HG02840 (cell line): ENCODE data around the gene MPV17L.
"Not testable (repeated sequence)": the region's sequence is repeated elsewhere in the genome, so short reads cannot be mapped to it uniquely, and the experiment has no call there.

ENCODE experiments used
- ATAC-seq: cut with Tn5 transposase; IDR thresholded peaks from one replicate; pipeline ENCODE4 v1.9.1; 2021; ENCODE audit warnings: mild to moderate bottlenecking, moderate library complexity, moderate number of reproducible peaks; ENCODE audit not compliant: unreplicated experiment, low FRiP score

MPV17L gene

GRCh38 chr16:15407756-15408155, 12.2 kb downstream of the MPV17L start:
- ATAC-seq: not testable (repeated sequence)

GRCh38 chr16:15409476-15409875, 13.9 kb downstream of the MPV17L start:
- not testable (repeated sequence) for ATAC-seq

- no peak for ATAC-seq
These were observed 20.0 kb downstream of the MPV17L start for GRCh38 chr16:15415511-15415985.

DNA sequence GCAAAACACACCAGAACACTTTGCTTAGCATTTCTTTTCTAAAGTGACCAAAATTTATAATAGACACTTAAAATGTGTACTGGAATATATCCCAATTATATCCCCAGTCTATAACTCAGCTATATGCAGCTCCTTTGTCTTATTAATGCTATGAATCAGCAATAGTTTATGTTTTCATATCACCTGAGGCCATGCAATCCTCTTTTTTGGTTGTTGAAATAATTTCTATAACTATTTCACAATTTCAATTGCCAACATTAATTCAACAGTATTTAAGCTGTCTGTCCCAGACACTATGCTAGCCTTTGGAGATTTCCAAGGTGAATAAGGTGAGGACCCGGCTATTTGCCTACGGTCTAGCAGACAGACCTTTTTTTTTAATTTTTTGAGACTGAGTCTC, 21.6 kb downstream of the MPV17L start:
- no peak for ATAC-seq

DNA sequence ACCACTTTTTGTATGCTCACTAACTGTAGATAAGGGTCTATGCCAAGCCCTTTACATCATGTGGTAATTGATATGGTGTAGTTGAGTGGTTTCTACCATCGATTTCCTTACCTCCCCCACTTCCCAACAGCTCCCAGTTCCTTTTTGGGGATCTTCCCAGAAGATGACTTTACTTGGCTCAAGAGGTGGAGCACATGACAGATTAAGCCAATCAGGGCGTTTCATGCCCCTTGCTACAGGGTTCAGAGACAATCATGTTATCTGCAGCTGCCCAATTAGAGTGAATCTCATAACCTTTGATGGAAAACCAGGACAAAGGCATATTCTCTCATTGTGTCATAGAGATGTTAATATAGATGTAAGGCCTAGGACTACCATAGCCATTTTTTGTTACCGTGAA, 22.7 kb downstream of the MPV17L start:
- ATAC-seq: no peak

- not testable (repeated sequence) for ATAC-seq
These were observed 26.1 kb downstream of the MPV17L start for GRCh38 chr16:15421696-15422095.

GRCh38 chr16:15422222-15422621, 26.7 kb downstream of the MPV17L start:
- no peak for ATAC-seq

DNA sequence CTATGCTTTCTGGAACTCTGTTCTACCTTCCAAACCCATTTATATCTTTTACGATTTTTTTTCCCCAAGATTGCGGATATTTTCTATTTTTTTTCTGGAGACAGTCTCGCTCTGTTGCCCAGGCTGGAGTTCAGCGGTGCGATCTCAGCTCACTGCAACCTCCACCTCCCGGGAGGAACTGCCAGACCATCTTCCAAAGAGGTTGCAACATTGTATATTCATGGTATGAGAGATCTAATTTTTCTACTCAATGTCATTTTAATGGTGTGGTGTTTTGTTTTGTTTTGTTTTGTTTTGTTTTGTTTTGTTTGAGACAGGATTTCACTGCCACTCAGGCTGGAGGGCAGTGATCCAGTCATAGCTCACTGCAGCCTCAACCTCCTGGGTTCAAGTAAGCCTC, 30.3 kb downstream of the MPV17L start:
- ATAC-seq: no peak

- no peak for ATAC-seq
These were observed 31.2 kb downstream of the MPV17L start for GRCh38 chr16:15426796-15427195.

GRCh38 chr16:15427648-15428239, 32.2 kb downstream of the MPV17L start:
- ATAC-seq: no peak

- ATAC-seq: not testable (repeated sequence)
These were observed 35.3 kb downstream of the MPV17L start for GRCh38 chr16:15430884-15431283.

- no peak for ATAC-seq
These were observed 38.5 kb downstream of the MPV17L start for GRCh38 chr16:15434079-15434424.

DNA sequence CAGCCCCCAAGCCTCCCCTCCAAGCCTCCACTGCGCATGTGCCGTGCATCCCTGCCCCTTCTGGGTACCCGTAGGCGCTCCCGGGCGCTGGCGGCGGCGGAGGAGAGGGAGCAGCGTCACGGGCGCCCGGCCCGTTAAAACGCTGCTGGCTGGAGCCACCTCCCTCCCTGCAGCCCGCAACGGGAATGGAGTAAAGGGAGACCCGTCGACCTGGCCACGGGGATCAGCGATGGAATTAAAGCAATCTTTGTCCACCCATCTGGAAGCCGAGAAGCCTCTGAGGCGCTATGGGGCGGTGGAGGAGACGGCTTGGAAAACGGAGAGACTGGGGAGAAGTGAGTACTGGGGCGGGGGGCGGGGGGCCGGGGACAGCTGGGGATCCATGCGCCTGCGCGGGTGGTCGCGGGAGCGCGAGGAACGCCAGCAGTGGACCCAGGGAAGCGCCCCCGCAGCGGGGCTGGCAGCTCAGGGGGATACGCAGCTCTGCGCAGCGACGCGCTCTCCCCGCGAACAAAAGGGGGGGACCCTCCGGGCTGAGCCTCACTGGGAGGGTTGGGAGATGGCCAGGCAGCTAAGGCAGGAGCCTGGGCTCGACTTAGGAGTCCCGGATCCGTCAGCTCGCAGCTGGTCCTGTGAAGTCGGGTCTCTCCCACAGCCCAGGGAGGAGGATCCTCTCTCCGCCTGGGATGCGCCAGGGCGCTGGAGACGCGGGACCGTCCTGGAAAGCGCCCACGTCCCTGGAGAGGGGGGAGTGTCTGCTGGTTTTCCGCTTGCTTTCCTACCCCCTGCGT, 39.1 kb downstream of the MPV17L start, which contains the start of gene BMERB1:
BMERB1 (plus strand) TSS at position 164 of the 791 bp plus-strand sequence; CDS start at position 230, 66 bp downstream.
- ATAC-seq: no peak

DNA sequence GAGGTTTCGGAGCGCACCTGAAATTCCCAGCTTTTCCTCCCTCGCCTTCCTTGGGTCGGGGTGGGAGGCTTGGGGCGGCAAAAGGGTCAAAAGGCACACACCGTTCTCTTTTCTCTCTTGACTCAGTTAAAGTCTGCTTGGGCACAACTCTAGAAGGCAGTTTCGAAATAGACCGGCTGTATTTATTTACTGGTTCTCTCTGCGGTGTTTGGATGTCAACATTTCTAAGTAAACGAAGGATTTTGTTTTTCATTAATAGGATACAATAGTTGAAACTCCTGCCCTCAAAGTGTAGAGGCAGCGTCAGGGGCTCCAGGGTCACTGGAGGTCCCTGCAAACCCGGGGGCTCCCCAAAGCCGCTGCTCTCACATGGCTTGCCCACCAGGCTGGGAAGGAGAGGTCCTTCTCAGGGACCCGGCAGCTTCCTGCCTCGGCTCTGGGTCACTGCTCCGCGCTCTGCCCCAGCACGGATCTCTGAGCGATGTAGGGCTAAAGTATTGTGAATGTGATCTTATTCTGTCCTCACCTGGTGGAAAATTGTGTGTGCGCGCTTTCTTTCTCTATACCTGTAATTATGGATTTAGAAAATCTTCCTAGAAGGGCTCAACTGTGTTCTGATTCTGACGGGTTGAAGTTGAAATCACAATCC, 39.8 kb downstream of the MPV17L start:
- ATAC-seq: no peak

DNA sequence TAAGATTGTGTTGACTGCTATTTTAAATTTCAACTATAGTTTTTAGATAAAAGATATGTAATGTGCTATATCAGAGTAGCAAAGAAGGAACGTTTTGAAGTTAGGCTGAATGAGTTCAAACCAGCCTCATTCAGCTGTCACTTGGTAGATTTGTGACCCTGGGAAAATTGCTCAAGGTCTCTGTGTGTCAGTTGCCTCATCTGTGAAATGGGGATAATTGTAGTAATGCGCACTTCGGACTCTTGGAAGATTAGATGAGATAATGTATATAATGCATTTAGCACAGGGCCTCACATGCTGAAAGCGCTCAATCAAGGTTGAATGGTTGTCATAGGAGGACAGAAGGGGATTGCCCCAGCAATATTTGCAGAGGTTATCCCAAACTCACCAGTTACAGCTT, 43.5 kb downstream of the MPV17L start:
- no peak for ATAC-seq

GRCh38 chr16:15439521-15439920, 44.0 kb downstream of the MPV17L start:
- ATAC-seq: no peak

DNA sequence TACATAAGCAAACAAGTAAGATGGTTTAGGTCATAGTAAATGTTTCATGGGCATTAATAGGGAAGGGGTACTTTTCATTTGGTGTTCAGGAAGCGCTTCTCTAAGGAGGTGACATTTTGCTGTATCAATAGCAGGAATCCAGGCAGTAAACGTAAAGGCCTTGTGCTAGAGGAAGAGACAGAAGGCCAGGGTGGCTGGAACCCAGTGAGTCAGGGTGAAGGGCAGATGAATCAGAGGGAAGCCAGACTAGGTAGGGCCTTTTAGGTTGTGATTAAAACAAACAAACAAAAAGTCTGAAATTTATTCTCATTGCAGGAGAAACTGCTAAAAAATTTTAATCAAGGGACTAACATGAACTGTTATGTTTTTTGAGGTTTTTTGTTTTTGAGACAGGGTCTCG, 45.3 kb downstream of the MPV17L start:
- ATAC-seq: no peak

- not testable (repeated sequence) for ATAC-seq
These were observed 46.6 kb downstream of the MPV17L start for GRCh38 chr16:15442140-15442539.

- no peak for ATAC-seq
These were observed 48.2 kb downstream of the MPV17L start for GRCh38 chr16:15443753-15444152.

DNA sequence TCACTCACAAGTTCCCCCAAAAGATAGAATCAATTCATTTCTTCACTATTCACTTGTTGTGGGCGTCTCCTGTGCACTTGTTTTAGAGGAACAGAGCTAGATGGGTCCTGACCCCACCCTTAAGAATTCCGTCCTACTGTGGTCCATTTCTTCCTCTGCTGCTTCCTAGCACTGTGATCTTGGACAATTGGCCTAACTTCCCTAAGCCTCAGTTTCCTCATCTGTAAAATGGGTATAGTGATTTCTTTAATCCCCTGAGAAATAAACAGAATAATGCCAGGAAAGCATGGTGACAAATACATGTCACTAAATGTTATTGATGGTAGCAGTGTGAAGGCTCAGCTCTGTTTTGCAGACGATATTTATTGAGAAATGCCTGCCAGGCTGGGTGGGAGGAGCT, 48.7 kb downstream of the MPV17L start:
- ATAC-seq: no peak

GRCh38 chr16:15445450-15445849, 49.9 kb downstream of the MPV17L start:
- no peak for ATAC-seq
